MV-4-11 (cell line): ENCODE measurements around the gene ZNF282.
A peak's percentile ranks its signal among the peaks of the same experiment; 100 is the strongest.
"Not testable (repeated sequence)": the region's sequence is repeated elsewhere in the genome, so short reads cannot be mapped to it uniquely, and the experiment has no call there.

Source experiments
- DNase-seq: peaks from one replicate; lab custom pipeline; 2025; lab: John Stamatoyannopoulos, UW

ZNF282 gene

GRCh38 chr7:149225656-149226055 lies 30.3 kb downstream of the ZNF282 start:
- DNase-seq, result no peak

DNA sequence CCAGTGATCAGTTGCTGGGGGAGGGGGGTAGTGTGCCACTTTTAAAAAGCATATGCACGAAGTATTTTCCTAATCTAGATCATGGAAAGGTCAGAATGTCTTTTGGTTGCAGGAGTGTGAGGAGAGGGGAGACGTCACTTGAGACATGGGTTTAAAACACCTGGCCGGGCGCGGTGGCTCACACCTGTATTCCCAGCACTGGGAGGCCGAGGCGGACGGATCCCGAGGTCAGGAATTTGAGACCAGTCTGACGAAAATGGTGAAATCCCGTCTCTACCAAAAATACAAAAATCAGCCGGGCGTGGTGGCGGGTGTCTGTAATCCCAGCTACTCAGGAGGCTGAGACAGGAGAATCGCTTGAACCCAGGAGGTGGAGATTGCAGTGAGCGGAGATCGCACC lies 31.0 kb downstream of the ZNF282 start:
- DNase-seq, result not testable (repeated sequence)

GRCh38 chr7:149226840-149227494 lies 31.6 kb downstream of the ZNF282 start:
- no peak for DNase-seq

DNA sequence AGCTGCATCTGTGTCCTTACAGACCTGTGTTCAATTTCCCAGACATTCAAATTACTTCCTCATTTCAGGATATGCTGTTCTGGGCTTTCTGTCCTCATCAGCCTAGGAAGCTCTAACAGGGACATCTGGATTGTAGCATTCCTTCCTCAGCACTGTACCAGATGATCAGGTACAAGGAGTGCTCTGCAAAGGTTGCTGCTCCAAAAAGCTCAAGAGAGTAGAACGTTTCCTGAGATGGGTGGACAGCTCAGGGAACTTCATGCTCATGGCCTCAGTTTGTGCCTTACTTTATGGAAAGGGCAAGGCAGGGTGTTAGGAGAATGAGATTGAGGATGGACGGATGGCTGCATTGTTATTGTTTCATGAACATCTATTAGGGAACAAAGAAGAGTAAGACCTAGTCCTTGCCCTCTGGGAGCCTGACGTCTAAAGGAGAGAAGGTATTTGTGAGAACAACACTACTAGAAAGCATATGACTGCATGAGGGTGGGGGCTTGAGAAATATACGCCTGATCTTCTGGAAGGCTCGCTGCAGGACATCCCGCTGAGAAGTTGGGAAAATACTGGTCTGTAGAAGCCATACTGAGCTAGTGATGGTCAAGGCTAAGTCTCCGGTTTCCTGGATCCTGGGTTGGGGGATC lies 33.6 kb downstream of the ZNF282 start:
- DNase-seq, result peak; percentile 41

DNA sequence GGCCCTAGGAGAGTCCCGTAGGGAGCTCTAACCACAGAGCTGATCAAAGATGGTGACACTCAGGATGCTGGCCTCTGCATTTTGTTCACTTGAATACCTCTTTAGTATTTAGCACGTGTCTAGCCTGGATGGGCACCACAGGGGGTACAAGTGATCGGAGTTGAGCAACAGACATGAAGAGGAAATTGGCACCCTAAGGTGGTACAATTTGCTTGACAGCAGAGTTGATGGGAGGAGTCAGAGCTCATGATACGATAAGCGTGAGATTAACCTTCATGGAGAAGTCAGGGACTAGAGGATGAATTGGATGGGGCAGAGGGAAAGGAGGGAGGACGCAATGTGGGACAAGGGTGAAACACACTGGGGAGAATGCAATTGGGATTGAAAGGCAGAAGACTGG lies 34.2 kb downstream of the ZNF282 start:
- DNase-seq, result no peak

GRCh38 chr7:149232362-149232761 lies 37.0 kb downstream of the ZNF282 start:
- DNase-seq, result no peak

- not testable (repeated sequence) for DNase-seq
These were observed 38.4 kb downstream of the ZNF282 start for GRCh38 chr7:149233655-149234204.

GRCh38 chr7:149237502-149237901 lies 42.2 kb downstream of the ZNF282 start:
- no peak for DNase-seq

DNA sequence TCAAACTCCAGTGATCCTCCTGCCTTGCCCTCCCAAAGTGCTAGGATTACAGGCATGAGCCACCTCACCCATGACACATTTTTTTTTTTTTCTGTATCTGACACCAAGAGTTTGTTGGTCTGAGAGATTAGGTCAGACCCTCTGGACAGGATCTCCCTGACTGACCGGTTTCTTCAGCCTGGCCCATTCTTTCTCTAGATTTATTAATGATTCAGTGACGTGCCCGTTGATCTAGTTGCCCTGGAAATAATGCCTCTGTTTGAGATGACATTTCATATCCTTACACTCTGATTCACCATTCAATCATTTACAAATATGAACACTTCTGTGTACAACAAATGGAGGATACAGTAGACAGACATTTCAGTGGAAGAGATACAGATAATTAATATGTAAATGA lies 42.7 kb downstream of the ZNF282 start:
- DNase-seq, result no peak

DNA sequence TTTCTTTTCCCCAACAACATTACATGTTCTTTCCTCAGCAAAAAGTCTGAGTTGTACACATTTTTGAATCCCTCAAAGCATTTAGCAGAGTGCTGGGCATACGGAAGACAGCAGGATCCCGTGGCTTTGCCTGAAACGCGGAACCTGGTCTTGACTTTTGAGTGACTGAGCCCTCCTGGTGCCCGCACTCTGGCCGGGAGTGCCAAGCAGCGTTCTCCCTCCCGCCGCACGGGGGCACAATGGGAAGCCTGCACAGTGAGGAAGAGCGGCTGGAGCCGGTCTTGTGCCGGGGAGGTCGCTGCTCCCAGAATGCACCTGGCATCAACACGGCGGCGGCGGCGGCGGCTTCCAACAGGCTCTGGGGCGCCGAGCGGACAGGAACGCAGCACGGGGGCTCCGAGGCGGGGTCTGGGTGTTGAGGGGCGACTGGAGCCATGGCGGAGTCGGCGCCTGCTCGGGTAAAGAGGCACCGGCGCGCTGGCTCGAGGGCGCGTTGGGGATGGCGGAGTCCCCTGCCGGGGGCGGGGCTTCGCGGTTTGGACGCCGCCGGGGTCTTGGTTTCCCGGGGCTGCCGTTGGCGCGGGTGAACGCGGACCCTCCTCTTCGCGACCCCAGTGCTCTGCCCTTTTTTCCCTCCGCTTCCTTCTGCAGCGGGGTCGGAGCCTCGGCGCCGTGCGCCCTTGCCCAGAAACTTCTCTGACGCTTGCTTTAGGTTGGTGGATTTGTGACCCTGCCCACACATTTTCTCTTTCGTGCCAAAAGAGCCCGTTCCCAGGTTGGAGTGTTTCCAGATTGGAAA lies 44.2 kb downstream of the ZNF282 start, which contains the start of gene ZNF212:
TSS of gene ZNF212 (plus strand) at position 307 of the 799 bp plus-strand sequence. CDS start at position 435, 128 bp downstream.
- DNase-seq, result peak; percentile 90

GRCh38 chr7:149240637-149241036 lies 45.3 kb downstream of the ZNF282 start:
- no peak for DNase-seq

DNA sequence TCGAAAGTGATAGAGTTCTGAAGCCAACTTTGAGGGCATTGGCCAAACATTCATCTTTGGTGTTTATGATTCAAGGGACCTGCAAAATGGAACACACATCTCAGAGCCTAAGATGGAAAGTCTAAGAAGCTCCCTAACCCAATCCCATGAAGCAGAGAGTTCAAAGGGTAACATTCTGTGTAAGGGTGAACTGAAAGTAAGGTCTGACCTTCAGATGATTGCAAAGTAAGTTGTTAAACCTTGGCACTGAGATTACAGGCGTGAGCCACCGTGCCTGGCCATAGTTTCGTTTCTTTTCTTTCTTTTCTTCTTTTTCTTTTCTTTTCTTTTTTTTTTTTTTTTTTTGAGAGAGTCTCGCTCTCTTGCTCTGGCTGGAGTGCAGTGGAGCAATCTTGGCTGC lies 46.4 kb downstream of the ZNF282 start:
- no peak for DNase-seq

- DNase-seq, result peak; percentile 65
These were observed 49.9 kb downstream of the ZNF282 start for GRCh38 chr7:149245244-149245643.

DNA sequence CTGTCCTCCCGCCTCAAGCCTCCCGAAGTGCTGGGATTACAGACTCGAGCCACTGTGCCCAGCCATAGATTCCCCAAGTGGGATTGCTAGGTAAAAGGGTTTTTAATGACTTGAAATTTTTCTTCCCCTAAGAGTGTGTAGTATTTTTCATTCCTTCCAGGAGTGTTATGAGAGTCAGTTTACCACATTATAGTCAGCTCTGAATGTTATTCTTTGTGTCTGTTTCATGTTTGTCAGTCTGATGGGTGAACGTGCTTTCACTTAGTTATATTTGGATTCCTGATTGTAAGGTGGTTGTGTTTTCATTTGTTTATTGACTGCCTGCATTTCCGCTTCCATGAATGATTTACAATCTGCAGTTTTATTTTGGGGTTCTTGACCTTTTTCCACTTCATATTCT lies 50.4 kb downstream of the ZNF282 start:
- DNase-seq, result no peak

GRCh38 chr7:149248777-149249176 lies 53.4 kb downstream of the ZNF282 start:
- peak; percentile 42 for DNase-seq

DNA sequence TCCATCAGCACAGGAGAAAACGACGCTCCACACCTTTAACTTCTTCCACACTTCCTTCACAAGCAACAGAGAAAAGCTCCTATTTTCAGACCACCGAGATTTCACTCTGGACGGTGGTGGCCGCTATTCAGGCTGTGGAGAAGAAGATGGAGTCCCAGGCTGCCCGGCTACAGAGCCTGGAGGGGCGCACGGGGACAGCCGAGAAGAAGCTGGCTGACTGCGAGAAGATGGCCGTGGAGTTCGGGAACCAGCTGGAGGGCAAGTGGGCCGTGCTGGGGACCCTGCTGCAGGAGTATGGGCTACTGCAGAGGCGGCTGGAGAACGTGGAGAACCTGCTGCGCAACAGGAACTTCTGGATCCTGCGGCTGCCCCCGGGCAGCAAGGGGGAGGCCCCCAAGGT lies 54.8 kb downstream of the ZNF282 start:
- not testable (repeated sequence) for DNase-seq

- not testable (repeated sequence) for DNase-seq
These were observed 56.2 kb downstream of the ZNF282 start for GRCh38 chr7:149251518-149251917.

DNA sequence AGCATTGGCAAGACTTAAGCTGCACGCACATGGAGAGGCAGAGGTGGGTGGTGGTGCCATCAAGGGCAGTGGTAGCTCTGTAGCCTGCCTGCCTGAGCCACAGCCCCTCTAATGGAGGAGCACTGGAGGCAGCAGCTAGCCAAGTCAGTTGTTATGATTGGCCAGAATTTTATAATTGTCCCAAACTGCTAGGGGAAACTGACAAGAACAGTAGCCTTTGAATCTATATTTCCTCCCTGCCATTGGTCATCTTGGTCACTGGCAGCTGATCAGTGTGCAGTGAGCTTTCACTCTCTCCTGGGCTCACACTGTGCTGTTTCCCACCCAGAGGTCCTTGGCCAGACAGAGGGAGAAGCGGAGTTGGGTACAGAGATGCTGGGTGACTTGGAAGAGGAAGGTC lies 57.0 kb downstream of the ZNF282 start:
- DNase-seq, result no peak

- DNase-seq, result no peak
These were observed 58.3 kb downstream of the ZNF282 start for GRCh38 chr7:149253665-149254064.

GRCh38 chr7:149254181-149254858 lies 59.0 kb downstream of the ZNF282 start:
- DNase-seq, result no peak

DNA sequence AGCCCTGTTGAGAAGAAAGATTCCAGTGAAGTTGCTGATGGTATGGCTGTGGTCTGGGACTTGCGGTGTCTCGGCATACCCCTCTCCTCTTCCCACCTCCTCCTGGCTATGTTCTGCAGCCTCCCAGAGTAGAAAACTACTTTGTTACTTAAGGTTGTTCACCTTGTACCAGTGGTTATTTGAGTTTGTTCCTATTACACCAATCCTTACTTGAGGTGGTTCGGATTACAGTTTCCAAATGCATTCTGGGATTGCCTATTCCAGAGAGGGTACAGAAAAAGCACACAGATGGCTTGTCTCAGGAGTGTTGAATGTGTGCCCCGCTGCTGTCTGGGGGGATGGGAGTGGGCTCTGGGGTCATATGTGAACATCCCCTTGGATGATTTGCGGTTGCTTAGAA lies 59.8 kb downstream of the ZNF282 start:
- DNase-seq, result no peak

GRCh38 chr7:149256568-149256967 lies 61.2 kb downstream of the ZNF282 start:
- no peak for DNase-seq
